HG02588 (cell line): ENCODE measurements around the gene KRTAP4-9.
"Not testable (repeated sequence)": the region's sequence is repeated elsewhere in the genome, so short reads cannot be mapped to it uniquely, and the experiment has no call there.

Source experiments
- ATAC-seq: cut with Tn5 transposase; IDR thresholded peaks from one replicate; pipeline ENCODE4 v1.9.1; 2021; ENCODE audit warnings: mild to moderate bottlenecking, moderate library complexity; ENCODE audit not compliant: unreplicated experiment

Gene KRTAP4-9

DNA sequence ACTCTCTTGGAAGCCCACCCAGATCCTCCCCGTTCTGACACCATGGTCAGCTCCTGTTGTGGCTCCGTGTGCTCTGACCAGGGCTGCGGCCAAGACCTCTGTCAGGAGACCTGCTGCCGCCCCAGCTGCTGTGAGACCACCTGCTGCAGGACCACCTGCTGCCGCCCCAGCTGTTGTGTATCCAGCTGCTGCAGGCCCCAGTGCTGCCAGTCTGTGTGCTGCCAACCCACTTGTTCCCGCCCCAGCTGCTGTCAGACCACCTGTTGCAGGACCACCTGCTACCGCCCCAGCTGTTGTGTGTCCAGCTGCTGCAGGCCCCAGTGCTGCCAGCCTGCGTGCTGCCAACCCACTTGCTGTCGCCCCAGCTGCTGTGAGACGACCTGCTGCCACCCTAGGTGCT, at the start of gene KRTAP4-9:
Gene KRTAP4-9, plus strand, starts transcription at position 43 of the 400 bp plus-strand sequence. Its CDS starts 0 bp downstream, at position 43.
- not testable (repeated sequence) for ATAC-seq

DNA sequence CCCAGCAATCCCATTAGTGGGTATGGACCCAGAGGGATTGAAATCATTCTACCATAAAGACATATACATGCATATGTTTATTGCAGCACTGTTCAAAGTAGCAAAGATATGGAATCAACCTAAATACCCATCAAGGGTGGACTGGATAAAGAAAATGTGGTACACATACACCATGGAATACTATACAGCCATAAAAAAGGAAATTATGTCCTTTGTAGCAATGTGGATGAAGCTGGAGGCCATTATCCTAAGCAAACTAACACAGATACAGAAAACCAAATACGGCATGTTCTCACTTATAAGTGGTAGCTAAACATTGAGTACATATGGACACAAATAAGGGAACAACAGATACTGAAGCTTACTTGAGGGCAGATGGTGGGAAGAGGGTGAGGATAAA, 47.6 kb upstream of the KRTAP4-9 start:
- ATAC-seq: no peak

DNA sequence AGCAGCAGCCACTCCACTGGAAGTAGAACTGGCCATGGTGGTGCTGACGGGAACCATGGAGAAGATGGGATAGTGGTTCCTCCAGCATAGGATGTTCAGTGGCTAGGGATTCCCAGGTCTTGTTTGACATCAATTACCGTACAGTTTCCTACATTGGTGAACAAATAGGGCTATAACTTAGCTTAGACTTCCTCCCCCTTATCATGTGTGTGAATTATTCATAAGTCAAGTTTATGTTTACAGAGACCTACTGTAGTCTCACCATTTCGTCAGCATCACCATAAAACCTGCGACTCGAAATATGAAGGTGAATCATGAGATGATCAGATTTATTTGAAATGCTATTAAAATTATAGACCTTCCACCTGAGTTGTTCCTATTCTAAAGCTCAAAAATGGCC, 46.4 kb upstream of the KRTAP4-9 start:
- ATAC-seq: no peak

DNA sequence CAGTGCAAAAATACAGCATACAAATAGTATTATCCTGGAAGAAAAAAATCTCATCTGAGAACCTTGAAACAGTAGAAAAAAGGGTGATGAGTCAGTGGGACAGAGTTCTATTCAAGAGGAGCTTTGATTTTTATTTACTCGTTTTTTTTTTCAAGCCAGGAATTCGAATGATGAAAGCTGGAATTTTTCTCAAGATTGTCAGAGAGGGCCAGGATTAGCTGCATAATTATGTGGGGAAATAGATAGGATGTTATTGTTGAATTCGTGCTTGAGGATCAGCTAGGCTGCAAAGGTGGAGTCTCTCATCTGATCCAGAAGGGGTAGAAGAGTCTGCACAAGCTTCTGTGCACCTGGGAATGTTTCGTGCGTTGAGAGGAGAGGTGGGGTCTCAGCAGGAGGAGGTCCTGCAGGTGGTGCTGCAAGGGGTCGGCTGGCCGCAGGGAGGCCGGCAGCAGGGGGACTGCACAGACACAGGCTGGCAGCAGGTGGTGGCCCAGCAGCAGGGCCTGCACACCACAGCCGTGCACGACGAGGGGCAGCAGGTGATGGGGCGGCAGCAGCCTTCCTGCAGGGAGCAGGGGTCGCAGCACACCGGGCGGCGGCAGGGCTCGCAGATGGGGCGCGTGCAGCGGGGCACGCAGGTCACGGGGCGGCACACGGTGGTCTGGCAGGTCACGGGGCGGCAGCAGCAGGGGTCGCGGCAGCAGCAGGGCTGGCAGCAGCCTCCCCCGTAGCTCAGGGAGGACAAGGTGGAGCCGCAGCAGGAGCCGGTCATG, 45.7 kb upstream of the KRTAP4-9 start:
- ATAC-seq: not testable (repeated sequence)

DNA sequence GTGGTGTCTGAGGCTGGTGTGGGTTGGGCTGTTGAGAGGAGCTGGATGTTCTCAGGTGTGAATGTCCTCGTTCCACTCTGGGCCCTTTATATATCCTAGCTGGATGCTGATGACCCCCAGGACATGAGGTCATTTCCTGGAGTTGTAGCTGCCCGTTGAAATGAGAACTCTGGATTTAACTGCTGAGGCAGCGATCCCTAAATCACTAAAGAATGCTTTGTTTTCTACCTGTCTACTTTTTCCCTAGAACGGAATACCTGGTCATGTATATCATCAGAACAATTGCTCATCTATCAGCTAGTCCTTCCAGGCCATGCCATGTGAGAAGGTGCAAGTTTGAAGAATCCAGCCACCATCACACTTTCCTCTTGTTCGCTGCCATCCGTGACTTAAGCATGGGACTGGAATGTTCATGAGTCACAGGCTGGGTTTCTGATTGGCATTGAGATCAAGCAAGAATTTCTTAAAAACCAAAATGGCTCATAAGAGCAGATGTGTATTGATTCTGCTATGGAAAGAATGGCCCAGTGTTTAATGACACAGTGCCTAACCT, 45.1 kb upstream of the KRTAP4-9 start, which contains the start of gene KRTAP2-3:
Gene KRTAP2-3, minus strand, starts transcription at position 63 of the 553 bp plus-strand sequence. CDS start 64 bp downstream, outside the sequence.
- no peak for ATAC-seq

DNA sequence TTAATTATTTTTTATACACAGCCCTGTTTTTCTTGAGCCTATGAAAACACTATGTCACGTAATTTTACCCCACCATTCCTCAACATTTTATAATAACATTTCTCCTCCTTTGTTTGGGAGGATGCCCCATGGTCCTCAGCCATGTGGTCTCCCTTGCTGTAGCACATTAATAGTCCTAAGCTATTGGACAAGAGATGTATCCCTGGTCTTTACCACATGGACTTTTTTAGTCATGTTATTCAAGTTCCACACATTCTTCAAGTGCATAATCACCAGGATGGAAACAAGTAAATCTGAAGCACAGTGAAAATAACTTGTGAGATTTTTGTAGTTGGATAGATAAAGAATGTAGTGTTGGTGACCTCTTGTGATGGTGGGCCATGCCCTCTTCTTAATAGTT, 43.2 kb upstream of the KRTAP4-9 start:
- no peak for ATAC-seq

DNA sequence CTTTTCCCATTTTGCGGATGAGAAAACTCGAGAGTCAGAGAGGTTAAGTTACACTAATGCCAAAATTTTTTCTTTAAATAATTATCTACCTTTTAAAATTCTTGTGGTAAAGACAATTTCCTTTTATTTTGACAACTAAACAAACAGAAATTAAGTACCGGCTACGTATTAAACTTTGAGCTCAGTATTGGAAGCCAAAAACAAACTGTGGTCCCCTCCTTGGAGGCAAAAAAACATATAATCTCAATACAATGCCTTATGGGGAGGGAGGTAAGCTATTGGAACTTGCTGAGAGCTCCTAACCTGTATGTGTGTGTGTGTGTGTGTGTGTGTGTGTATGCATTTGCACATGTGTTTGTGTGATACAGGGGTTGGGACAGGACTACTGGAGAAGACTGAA, 41.7 kb upstream of the KRTAP4-9 start:
- no peak for ATAC-seq

DNA sequence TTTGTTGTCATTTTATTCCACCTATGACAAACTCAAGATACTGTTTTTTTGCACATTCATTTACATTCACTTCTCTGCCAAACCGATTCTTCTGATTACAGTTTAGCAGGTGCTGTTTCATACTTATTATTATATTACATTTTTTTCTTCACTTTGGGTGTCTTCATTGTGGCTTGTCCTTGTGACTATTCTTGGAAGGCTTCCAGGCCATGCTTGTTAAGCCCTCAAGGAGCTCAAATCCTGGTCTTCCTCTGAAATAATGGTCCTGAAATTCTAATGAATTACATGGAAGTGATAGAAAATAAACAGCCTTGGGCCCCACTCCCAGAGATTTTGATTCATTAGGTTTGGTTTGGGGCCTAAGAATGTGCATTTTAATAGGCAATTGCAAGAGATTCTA, 40.9 kb upstream of the KRTAP4-9 start:
- no peak for ATAC-seq

DNA sequence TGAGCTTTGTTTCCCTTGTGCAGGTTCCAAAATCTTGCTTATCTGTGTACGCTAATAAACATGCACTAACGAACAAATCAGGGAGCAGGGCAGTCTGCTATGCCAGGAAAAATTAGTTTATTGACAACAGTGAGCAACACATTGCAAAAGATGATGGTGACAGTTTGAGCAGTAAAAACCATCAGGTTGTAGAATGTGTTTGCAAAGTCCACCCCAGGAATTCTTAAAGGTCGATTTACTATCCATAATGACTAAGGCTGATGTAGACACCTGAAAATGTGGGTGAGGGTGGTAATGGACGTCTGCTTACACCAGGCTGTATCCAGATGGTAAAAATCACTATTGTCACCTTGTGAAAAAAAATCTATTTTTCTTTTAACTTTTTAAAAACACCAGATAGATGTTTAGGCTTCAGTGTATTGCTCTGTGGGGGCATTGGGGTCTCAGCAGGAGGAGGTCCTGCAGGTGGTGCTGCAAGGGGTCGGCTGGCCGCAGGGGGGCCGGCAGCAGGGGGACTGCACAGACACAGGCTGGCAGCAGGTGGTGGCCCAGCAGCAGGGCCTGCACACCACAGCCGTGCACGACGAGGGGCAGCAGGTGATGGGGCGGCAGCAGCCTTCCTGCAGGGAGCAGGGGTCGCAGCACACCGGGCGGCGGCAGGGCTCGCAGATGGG, 40.0 kb upstream of the KRTAP4-9 start:
- ATAC-seq: not testable (repeated sequence)

DNA sequence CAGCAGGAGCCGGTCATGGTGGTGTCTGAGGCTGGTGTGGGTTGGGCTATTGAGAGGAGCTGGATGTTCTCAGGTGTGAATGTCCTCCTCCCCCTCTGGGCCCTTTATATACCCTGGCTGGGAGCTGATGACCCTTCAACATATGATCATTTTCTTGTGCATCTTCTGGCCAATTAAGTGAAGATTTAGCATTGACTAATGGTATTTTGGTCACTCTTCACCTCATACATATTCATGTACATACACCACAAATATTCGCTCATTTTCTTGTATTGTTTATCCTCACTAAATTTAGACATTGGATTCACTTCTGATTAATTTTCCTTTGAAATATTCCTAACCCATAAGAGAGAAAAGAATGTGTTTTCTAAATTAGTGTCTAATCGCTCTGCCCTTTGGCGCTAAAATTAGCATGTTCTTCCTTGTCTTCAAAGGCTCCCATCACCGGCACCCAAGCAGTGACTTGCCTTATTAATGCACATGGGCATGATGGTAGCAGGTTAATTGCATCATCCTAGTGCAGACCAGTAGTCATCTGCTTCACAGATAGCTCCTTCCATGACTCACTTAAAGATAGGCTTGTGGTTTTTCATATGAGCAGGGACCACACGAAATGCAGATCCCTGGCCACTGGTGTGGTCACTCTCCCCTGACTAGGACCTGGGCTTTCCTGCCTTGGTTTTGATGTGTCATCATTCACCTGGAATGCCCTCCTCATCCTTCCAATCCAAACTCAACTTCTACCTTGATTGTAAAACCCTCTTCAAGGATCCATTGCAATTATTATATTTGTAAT, 39.2 kb upstream of the KRTAP4-9 start, which contains the start of gene KRTAP2-4:
Gene KRTAP2-4, minus strand, starts transcription at position 51 of the 796 bp plus-strand sequence. Its CDS starts 34 bp downstream, at position 17.
- ATAC-seq: no peak

DNA sequence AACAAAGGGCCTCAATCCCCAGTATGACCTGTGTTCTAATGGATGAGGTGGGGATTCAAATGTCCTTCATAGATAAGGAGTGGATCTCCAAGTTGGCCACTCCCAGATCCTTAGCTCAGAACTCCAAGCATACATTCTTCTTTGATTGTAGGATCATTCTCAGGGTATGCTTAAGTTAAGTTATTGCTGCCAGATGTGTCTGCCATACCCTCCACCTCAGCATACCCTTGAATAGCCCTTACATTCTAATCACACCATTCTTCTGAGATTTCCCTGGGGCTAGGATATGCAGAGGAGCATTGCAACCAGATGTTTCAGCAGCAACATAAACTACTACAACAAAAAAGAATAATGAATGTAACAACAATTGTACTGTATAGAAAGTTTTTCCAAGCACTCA, 37.9 kb upstream of the KRTAP4-9 start:
- no peak for ATAC-seq

DNA sequence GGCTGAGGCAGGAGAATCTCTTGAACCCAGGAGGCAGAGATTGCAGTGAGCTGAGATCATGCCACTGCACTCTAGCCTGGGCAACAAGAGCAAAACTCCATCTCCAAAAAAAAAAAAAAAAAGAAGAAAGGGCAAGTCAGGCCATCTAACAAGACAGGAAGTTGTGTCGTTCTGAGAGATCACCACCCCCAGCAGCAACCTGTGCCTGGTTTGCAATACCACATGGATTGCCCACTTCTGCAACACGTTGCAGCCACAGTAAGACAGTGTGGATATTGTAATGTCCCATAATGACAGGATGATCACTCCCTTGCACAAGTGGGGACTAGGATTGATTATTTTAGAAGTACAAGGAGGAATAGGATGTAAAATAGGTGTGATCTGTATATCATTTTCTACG, 36.2 kb upstream of the KRTAP4-9 start:
- ATAC-seq: no peak

DNA sequence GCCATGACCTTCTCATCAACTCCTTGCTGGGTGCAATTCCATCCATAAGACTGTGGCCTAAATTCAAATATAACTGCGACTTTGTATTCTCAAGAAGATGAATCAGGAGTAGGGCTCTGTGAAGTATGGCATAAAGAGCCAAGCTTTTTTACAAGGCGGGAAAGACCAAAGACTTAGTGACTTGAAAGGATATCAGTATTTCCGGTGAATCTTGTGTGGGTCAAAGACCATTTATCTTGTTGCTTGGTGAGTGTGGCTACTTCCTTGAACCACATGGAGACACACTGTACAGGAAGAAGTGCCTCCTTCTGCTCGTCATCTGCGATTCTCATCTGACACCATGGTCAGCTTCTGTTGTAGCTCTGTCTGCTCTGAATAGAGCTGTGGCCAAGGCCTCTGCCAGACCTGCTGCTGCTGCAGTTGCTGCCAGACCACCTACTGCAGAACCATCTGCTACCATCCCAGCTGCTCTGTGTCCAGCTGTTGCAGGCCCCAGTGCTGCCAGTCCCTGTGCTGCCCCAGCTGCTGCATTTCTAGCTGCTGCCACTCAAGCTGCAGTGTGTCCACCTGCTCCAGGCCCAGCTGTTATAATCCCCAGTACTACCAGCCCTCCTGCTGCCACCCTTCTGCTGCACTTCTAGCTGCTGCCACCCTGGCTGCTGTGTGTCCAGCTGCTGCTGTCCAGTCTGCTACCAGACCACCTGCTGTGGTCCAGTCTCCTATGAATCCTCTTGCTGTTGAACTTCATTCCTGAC, 33.4 kb upstream of the KRTAP4-9 start:
- no peak for ATAC-seq

DNA sequence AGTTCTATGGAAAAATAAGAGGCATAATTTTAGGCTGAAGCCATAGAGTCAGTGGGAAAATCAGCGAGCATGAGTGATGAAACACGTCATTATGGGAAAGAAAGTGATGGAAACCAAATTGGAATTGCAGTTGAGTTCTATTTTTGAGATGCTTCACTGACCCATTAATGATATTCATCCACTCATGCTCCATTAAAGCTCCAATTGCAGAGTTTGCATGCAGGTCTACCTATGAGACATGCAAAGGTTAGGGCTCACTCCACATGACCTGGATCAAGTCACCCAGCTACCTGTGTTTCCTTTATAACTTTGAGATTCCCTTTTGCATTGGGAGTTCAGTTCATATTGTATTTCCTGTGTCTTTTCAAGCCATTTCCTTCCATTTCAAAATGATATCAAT, 31.5 kb upstream of the KRTAP4-9 start:
- no peak for ATAC-seq

DNA sequence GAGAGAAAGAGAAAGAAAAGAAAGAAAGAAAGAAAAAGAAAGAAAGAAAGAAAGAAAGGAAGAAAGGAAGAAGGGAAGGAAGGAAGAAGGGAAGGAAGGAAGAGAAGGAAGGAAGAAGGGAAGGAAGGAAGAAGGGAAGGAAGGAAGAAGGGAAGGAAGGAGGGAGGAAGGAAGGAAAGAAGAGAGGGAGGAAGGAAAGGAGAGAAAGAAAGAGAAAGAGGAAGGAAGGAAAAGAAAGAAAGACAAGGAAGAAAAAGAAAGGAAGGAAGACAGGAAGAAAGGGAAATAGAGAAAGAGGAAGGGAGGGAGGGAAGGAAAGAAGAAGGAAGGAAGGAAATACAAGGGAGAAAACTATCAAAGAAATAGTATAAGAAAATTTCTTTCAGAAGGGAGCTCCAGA, 28.4 kb upstream of the KRTAP4-9 start:
- no peak for ATAC-seq

DNA sequence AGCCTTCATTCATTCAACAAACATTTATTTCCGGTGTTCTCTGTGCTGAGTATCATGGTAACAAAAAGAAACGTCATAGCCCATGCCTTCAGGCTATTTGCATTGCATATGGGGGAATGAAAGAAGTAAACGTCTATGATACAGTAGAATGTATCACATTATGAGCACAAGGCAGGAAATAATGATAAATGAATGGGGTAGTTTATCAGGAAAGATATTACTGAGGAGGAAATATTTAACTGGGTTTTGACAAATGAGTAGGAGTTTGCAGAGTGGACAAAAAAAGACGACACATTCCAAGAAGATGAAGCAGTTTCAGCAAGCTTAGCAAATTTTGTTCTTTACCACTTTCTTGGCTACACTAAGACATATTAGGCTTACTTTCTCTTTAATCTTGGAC, 22.6 kb upstream of the KRTAP4-9 start:
- no peak for ATAC-seq

DNA sequence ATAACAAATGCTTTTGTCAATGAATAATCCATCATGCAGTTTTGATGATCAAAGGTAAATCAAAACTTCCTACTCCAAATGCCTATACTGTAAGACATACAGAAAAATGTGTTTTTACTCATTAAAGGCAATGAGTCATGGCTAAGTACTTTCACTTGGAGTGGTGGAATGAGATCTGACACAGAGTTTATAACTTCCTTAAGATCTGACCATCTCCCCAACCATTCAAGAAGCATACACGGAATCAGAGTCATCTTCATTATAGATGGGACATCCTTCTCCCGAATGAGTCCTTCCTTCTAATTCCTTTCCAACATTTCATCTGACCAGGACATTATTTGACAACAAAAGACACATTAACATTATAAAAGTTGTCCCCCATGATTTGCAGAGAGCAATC, 21.8 kb upstream of the KRTAP4-9 start:
- not testable (repeated sequence) for ATAC-seq

DNA sequence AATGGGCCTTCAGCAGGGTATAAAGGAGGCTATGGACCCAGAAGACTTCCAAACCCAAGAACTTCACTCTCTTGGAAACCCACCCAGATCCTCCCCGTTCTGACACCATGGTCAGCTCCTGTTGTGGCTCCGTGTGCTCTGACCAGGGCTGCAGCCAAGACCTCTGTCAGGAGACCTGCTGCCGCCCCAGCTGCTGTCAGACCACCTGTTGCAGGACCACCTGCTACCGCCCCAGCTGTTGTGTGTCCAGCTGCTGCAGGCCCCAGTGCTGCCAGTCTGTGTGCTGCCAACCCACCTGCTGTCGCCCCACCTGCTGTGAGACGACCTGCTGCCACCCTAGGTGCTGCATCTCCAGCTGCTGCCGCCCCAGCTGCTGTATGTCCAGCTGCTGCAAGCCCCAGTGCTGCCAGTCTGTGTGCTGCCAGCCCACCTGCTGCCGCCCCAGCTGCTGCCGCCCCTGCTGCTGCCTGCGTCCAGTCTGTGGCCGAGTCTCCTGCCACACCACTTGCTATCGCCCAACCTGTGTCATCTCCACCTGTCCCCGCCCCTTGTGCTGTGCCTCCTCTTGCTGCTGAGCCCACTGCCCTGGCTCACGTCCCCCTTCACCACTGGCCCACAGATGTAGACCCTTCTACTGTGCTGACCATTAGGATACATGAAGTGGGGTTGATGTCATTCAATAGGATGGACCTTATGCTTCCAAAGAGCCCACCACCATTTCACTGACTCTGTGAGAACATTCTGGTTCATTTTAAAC, 20.9 kb upstream of the KRTAP4-9 start, which contains the start of gene KRTAP4-7:
Gene KRTAP4-7, plus strand, starts transcription at position 51 of the 757 bp plus-strand sequence. Its CDS starts 57 bp downstream, at position 108.
- not testable (repeated sequence) for ATAC-seq

DNA sequence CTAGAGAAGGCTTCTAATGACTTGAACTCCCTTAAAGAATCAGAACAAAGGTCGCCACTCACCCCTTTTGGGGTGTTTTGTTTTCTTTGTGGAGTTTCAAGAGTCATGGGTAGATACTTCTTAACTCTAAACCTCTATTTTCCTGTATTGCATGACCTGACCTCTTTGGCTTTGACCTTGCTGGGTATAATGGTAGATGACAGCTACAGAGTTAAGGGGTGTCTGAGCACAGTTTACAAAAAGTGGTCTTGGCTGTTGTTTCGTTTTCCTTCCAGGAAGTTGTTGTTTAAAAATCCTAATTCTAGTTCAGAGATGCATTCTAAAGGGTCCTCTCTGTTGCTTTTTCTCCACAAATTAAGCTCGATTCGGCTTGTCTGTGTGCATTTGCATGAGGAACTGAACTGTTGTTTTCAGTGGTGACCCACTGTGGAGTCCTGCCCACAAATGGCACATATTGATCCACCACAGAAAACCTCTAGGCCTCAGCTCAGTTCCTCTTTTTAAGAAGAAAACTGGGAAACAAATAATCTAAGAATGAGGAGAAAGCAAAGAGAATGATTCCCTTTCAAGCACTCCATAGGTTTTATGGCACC, 16.3 kb upstream of the KRTAP4-9 start:
- ATAC-seq: not testable (repeated sequence)
